ENCODE data around the gene C2orf76. TPM values are rescaled to one million over a fixed set of nuclear protein-coding genes. Genes with fewer than 3 reads are reported as not detected.

Gene C2orf76
- polyA plus RNA-seq, 1 donor from 2014 or later = 37.7 TPM

DNA sequence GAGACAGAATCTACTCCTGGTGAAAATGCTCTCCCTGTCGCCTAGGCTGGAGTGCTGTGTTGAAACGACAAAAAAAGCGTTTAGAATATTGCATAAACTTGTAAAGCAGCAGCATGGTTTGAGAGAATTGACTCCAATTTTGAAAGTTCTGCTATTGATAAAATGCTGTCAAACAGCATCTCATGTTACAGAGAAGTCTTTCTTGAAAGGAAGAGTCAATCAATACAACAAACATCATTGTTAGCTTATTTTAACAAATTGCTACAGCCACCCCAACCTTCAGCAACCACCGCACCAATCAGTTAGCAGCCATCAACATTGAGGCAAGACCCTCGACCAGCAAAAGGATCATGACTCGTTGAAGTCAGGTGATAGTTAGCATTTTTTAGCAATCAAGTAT, 6.9 kb downstream of the C2orf76 start:
- H3K27me3 ChIP-seq (ENCODE audit: insufficient read depth, low read depth, low read length) = no peaks in the 10 kb centered on the region

DNA sequence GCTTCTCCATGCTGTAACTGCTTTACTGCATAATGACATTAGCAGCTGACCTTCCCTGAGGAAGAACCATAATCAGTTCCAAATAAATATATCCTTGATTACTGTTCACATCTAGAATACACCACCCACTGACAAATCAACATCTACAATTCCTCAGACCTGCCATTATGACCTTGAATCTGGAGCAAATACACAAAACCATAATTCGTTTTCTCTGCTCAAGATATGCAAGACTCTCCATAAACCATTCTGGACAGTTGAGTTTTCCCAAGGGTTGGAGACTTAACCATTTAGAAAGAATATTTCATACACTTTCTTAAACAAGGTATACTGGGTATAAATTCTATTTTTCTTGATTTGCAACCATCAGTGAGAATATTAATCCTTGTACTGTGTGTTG, 11.8 kb downstream of the C2orf76 start:
- no peak overlapping the region for H2AFZ ChIP-seq (ENCODE audit: low read depth, low read length)
- no peaks in the 10 kb centered on the region for H4K20me1 ChIP-seq (ENCODE audit: insufficient read depth)
- no peaks in the 10 kb centered on the region for H3F3A ChIP-seq (ENCODE audit: insufficient read depth, low read length, poor library complexity, severe bottlenecking)
- H3K9me2 ChIP-seq (ENCODE audit: insufficient read depth, low read length) = no peaks in the 10 kb centered on the region
- no peaks in the 10 kb centered on the region for H3K9me3 ChIP-seq (ENCODE audit: low read length)
- no peaks in the 10 kb centered on the region for H3K79me2 ChIP-seq (replicated peaks; ENCODE audit: insufficient read depth, low read length)
- no peak overlapping the region for H3K27ac ChIP-seq (ENCODE audit: low read length)
- H3K36me3 ChIP-seq (ENCODE audit: insufficient read depth, low read length) = no peaks in the 10 kb centered on the region
- TF ChIP-seq EP300 (conservative IDR thresholded peaks at IDR 0.05; ENCODE audit: poor library complexity, severe bottlenecking) (no peak), MXI1 (conservative IDR thresholded peaks at IDR 0.05; ENCODE audit: poor library complexity, severe bottlenecking) (no peak), SMC3 (conservative IDR thresholded peaks at IDR 0.05; ENCODE audit: poor library complexity) (no peak), EZH2 (IDR thresholded peaks at IDR 0.05; ENCODE audit: borderline replicate concordance, insufficient read depth, low read length, poor library complexity, severe bottlenecking) (no peak)
- TF ChIP-seq, protein P1, sequence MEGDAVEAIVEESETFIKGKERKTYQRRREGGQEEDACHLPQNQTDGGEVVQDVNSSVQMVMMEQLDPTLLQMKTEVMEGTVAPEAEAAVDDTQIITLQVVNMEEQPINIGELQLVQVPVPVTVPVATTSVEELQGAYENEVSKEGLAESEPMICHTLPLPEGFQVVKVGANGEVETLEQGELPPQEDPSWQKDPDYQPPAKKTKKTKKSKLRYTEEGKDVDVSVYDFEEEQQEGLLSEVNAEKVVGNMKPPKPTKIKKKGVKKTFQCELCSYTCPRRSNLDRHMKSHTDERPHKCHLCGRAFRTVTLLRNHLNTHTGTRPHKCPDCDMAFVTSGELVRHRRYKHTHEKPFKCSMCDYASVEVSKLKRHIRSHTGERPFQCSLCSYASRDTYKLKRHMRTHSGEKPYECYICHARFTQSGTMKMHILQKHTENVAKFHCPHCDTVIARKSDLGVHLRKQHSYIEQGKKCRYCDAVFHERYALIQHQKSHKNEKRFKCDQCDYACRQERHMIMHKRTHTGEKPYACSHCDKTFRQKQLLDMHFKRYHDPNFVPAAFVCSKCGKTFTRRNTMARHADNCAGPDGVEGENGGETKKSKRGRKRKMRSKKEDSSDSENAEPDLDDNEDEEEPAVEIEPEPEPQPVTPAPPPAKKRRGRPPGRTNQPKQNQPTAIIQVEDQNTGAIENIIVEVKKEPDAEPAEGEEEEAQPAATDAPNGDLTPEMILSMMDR (IDR thresholded peaks at IDR 0.05; ENCODE audit: poor library complexity, severe bottlenecking) = no peak
- TF ChIP-seq, protein P2, sequence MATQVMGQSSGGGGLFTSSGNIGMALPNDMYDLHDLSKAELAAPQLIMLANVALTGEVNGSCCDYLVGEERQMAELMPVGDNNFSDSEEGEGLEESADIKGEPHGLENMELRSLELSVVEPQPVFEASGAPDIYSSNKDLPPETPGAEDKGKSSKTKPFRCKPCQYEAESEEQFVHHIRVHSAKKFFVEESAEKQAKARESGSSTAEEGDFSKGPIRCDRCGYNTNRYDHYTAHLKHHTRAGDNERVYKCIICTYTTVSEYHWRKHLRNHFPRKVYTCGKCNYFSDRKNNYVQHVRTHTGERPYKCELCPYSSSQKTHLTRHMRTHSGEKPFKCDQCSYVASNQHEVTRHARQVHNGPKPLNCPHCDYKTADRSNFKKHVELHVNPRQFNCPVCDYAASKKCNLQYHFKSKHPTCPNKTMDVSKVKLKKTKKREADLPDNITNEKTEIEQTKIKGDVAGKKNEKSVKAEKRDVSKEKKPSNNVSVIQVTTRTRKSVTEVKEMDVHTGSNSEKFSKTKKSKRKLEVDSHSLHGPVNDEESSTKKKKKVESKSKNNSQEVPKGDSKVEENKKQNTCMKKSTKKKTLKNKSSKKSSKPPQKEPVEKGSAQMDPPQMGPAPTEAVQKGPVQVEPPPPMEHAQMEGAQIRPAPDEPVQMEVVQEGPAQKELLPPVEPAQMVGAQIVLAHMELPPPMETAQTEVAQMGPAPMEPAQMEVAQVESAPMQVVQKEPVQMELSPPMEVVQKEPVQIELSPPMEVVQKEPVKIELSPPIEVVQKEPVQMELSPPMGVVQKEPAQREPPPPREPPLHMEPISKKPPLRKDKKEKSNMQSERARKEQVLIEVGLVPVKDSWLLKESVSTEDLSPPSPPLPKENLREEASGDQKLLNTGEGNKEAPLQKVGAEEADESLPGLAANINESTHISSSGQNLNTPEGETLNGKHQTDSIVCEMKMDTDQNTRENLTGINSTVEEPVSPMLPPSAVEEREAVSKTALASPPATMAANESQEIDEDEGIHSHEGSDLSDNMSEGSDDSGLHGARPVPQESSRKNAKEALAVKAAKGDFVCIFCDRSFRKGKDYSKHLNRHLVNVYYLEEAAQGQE (IDR thresholded peaks at IDR 0.05; ENCODE audit: borderline replicate concordance) = no peak
- no peaks in the 10 kb centered on the region for H3K27me3 ChIP-seq (ENCODE audit: insufficient read depth, low read depth, low read length)
- no peak overlapping the region for H3K4me3 ChIP-seq (ENCODE audit: low read length)
- H3K4me2 ChIP-seq (ENCODE audit: low read length) = no peak overlapping the region
- no peak overlapping the region for H3K9ac ChIP-seq (ENCODE audit: low read length)

More for the DNA sequence above, 6.9 kb downstream of the C2orf76 start:
- Histone ChIP-seq H3K4me3 (ENCODE audit: low read length) (no peak overlapping the region), H3K27ac (ENCODE audit: low read length) (no peak overlapping the region), H3K79me2 (replicated peaks; ENCODE audit: insufficient read depth, low read length) (peaks cover 2% of the 10 kb centered on the region), H3K9me3 (ENCODE audit: low read length) (no peaks in the 10 kb centered on the region), H3K36me3 (ENCODE audit: insufficient read depth, low read length) (no peaks in the 10 kb centered on the region), H3K4me2 (ENCODE audit: low read length) (no peak overlapping the region), H2AFZ (ENCODE audit: low read depth, low read length) (no peak overlapping the region), H3K9me2 (ENCODE audit: insufficient read depth, low read length) (no peaks in the 10 kb centered on the region), H4K20me1 (ENCODE audit: insufficient read depth) (no peaks in the 10 kb centered on the region), H3F3A (ENCODE audit: insufficient read depth, low read length, poor library complexity, severe bottlenecking) (no peaks in the 10 kb centered on the region), H3K9ac (ENCODE audit: low read length) (no peak overlapping the region)
- TF ChIP-seq SMC3 (conservative IDR thresholded peaks at IDR 0.05; ENCODE audit: poor library complexity) (no peak), EP300 (conservative IDR thresholded peaks at IDR 0.05; ENCODE audit: poor library complexity, severe bottlenecking) (no peak), EZH2 (IDR thresholded peaks at IDR 0.05; ENCODE audit: borderline replicate concordance, insufficient read depth, low read length, poor library complexity, severe bottlenecking) (no peak), TAF1 (IDR thresholded peaks at IDR 0.05; ENCODE audit: low read depth) (no peak), RAD21 (conservative IDR thresholded peaks at IDR 0.05) (no peak), MXI1 (conservative IDR thresholded peaks at IDR 0.05; ENCODE audit: poor library complexity, severe bottlenecking) (no peak), POLR2AphosphoS5 (IDR thresholded peaks at IDR 0.05) (no peak)
- TF ChIP-seq, protein P1 (IDR thresholded peaks at IDR 0.05; ENCODE audit: poor library complexity, severe bottlenecking) = no peak
- TF ChIP-seq, protein P2 (IDR thresholded peaks at IDR 0.05; ENCODE audit: borderline replicate concordance) = no peak
